Activated T-helper 1 cell treated with anti-CD3 and anti-CD28 coated beads, Interleukin-2, amount 50 U/mL, for 16 hours (primary cell): ENCODE results near the gene MARCHF3.
"Not testable (repeated sequence)": the region's sequence is repeated elsewhere in the genome, so short reads cannot be mapped to it uniquely, and the experiment has no call there.

Experiments
- DNase-seq, 2 donors: peaks; one replicate each; pipeline ENCODE4 v3.0.0-alpha.2; 2020; ENCODE audit warnings: low read depth in 1 of 2, low spot score in 1 of 2

MARCHF3 gene

GRCh38 chr5:127030259-127031146 lies at the start of gene MARCHF3:
MARCHF3 (minus strand) TSS chr5:127030558; CDS start chr5:126918171, 112,387 bp downstream.
- peak; percentile 75 to 90 for DNase-seq

- DNase-seq = no peak
Measured at GRCh38 chr5:127079994-127080491, 49.7 kb upstream of the MARCHF3 start.

DNA sequence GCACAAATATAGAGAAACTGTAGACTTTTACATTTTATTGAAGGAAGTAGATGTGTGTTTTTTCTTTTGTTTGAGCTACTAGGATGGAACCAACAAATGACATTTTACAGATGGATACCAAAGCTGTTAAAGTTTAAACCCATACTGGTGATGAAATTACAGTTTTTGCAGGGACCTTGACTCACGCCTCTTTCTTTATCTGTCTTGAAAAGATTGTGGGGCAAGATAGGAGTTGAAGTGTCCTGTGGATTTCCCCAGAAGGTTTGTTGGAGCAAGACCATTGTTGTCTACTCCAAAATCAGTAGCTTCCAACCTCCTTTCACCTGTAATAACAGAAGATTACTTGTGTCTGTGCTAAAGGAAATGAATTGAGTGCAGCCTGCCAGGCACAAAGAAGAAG lies 47.0 kb upstream of the MARCHF3 start:
- no peak for DNase-seq

- no peak for DNase-seq
Measured at GRCh38 chr5:127076315-127077129, 46.2 kb upstream of the MARCHF3 start.

- no peak for DNase-seq
Measured at GRCh38 chr5:127074466-127074865, 44.1 kb upstream of the MARCHF3 start.

DNA sequence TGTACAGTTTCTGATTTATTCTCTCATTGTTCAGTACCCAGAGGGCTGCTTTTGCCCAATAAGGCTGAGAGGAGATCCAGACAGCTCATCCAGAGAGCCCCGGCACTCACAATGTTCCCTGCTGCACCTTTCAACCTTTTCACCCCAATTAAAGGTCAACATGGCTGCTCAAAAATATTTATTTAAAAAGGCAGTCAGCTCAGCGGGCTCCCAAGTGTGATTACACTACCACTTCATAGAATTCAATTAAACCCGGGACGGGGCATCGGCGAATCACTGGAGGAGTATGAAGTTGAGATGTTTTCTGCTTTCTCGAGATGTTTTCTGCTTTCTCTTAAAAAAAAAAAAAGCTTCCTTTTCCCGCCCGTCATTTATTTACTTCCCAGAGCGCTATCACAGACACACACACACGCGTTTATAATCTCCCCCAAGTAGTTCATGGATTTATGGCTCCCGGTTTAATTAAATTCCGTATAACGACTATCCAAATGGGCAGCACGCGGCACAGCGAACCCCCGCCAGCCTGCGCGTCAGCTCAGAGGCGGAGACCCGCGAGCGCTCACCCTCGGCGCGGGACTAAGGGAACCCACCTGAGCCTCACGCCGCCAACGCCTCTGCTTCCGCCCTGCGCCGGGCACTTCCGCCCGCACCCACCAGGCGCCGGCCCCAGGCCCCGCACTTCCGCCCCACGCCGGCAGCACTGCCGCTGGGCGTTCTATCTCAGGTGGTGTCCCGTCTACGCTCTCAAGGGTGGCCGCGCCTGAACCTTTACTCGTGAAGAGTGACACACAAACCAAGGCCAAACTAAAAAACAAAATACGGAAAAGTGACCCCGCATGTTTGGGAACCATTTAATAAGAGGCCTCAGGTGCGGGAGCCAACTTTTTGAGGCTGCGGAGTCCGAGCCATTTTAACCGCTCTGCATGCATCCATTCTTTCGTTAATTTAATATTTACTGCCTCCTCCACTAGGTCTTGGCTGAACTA lies 42.8 kb upstream of the MARCHF3 start, which contains the start of gene C5orf63:
Gene C5orf63, minus strand, starts transcription at position 642 of the 986 bp plus-strand sequence. CDS start 14,507 bp downstream, outside the sequence.
- peak; percentile 26 to 50 for DNase-seq

GRCh38 chr5:127070243-127070642 lies 39.9 kb upstream of the MARCHF3 start:
- no peak for DNase-seq

GRCh38 chr5:127068493-127069214 lies 38.3 kb upstream of the MARCHF3 start:
- DNase-seq = no peak

DNA sequence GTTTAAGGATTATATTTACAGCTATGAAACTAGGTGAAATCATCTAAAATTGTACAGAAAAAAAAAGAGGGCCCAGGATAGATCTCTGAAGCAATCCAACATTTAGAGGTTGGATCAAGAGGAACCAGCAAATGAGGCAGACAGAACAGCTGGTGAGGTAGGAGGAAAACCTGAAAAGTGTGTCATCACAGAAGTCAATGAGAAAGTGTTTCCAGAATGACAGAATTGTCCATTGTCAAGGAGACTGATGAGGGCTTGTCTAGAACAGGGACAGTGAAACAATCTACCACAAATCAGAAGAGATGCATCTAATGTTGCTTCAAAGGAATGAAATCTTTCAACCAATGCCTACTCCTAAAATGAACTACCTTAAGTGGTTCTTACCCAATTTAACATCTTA lies 36.4 kb upstream of the MARCHF3 start:
- no peak for DNase-seq

DNA sequence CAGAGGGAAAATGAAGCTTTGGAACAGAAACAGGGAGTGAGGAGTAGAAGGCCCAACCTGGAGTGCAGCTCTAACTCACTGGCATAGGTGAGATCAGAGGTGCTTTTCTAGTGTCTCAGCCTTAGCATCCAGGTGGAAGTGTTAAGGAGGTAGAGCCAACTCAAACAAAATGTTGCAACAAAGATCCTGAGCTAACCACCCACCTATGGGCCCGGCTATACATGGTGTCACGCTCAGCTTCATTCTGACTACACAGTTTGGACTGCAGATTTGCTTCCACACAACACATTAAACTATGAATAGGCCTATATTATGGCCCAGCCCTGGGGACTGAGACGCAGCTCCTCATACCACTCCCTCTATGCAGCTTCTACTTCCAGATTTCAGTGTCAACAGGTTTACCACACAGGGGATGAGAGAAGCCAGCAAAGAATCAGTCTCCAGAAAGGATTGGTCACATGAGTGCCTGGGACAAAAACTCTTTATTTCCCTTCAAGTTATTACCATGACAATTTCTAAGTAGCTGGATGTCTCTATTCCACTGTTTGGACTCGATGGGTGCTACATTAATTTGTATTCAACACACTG lies 34.0 kb upstream of the MARCHF3 start:
- no peak for DNase-seq

GRCh38 chr5:127063257-127063913 lies 33.0 kb upstream of the MARCHF3 start:
- no peak for DNase-seq

DNA sequence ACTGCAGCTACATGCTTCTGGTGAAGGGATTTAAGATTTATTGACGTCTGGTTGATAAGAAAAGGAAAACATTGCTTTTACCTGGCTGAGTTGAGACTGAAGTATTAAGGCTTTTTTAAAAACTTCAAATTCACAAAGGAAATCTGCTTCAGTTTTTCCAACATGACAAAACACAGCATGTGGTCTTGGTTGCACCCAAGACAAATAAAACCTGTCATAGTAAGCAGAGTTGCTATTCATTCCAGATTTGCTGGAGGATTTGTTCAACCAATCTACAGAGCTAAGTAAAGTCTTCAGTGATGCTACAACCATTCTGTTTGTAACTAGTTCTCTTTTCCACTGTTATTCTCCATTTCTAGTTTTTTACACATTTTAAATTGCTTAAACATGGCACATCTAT lies 31.6 kb upstream of the MARCHF3 start:
- DNase-seq = no peak

DNA sequence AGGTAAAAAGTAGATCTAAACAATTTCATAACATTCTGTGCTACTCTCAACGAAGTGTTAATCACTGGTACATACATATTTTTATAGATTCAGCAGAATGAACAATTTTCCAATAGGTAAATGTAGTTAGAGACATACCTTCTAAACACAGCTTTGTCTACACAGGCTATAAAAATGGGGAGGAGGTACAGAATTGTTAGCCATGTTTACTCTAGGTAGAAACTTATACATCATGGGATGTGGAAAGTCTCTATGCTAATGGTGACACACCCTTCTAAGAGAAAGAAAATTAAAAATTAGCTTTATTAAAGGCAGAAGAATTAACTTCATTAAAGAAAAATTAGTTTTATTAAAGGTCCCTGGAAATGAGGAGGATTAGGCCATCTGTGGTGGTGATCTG lies 31.2 kb upstream of the MARCHF3 start:
- no peak for DNase-seq

- DNase-seq = no peak
Measured at GRCh38 chr5:127060470-127060985, 30.2 kb upstream of the MARCHF3 start.

DNA sequence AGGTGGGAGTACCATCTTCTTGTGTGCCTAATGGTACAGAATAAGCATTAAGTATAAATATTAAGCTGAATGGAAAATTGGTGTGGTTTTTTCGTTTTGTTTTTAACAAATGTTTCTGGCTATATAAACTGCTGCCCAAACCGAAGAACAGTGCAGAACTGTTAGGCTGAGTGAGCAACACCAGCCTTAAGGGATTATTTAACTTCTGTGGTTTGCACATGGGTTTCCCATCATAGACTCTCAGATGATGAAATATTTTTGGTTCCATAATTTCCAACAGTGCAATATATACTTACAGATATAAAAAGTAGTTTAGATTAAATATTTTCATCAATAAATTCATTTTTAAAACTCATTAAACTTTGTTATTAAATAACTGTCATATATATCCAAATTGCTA lies 26.5 kb upstream of the MARCHF3 start:
- DNase-seq = no peak

DNA sequence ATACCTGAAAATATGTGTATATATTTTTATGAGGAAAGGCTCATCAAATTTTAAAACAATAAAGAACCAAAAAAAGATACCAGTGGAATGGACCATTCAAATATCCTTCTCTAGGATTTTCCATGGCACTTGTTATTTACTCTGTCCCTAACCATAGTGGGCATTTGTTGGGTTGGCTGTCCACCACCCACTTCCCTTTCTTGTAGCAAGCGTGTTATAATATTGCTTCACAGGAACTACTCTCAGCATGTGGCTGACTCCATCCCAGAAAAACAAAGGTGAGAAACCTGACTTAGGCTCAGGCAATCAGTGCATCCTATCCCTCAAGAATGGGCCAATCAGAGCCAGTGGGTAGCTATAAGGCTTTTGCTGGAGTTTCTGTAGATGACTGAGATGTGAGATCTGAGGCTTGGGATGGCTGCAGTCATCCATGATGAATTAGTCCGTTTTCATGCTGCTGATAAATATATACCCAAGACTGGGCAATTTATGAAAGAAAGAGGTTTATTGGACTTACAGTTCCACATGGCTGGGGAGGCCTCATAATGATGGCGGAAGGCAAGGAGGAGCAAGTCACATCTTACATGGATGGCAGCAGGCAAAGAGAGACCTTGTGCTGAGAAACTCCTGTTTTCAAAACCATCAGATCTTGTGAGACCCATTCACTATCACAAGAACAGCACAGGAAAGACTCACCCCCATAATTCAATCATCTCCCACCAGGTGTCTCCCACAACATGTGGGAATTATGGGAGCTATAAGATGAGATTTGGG lies 25.7 kb upstream of the MARCHF3 start:
- no peak for DNase-seq

- DNase-seq = not testable (repeated sequence)
Measured at GRCh38 chr5:127053551-127053950, 23.2 kb upstream of the MARCHF3 start.

GRCh38 chr5:127053049-127053448 lies 22.7 kb upstream of the MARCHF3 start:
- DNase-seq = no peak
